ENCODE measurements around the gene A2M.

Gene A2M

DNA sequence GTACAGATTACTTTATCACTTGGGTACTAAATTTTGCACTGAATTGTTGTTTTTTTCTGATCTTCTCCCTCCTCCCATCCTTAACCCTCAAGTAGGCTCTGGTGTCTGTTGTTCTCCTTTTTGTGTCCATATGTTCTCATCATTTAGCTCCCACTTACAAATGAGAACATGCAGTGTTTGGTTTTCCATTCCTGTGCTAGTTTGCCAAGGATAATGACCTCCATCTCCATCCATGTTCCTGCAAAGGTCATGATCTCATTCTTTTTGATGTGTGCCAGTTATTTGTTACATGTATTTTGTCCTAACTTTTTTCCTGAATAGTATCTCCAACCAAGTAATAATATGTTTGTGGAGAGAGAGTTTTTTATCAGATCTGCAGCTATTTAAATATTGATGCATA is 44.2 kb downstream of the A2M start:
- no peak for FAIRE-seq

DNA sequence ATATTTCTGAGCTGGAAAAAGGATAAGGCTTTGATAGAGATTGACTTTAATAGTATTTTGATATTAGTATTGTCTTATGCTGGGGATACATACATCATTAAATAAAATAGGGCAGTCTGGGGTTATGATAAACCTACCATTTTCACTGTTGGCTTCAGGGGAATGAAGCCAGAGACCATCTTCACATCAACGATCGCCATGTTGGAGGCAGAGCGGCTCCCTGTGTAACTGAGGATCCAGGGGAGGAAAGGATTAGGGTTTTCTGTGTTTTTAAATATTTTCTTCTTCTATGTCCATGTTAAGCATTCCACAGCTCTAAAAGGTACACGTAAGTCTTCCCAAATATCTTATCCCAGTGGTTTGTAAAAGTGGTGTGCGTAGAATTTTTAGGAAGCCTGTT is 45.4 kb downstream of the A2M start:
- FAIRE-seq: no peak

DNA sequence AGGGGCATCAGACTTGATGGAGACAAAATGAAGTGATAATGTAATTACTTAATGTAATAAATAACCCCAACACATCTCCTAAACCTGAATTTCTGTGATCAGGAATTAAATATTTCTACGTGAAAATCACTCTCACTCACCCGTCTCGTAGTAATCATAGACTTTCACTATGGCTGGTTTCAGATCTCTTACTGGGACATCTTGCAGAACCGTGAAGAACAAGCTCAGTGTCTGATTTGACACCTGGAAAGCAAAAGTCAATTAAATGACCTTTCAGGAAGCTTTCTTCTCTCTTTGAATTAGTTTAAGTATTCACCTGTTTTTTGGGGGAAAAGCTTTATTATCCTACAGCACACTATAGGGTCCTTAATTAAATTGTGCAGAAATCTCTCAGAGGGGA is 47.1 kb downstream of the A2M start:
- FAIRE-seq: no peak

DNA sequence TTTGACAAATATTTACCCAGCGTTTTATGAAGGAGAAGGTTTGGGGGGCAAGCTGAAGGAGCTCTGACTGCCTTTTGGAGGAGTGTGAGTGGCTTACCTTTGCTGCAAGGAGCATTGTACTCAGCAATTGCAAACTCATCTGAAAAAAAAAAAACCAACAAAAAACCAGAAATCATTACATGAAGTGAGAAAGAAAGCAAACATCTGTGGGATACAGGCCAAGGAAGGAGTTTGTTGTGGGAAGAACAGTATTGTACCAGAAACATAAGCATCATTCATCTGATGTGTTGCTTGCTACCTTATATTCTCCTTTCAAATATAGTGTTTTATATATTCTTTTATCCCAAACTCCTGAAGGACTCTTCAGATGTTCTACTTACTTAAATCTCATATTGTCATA is 47.6 kb downstream of the A2M start:
- no peak for FAIRE-seq

DNA sequence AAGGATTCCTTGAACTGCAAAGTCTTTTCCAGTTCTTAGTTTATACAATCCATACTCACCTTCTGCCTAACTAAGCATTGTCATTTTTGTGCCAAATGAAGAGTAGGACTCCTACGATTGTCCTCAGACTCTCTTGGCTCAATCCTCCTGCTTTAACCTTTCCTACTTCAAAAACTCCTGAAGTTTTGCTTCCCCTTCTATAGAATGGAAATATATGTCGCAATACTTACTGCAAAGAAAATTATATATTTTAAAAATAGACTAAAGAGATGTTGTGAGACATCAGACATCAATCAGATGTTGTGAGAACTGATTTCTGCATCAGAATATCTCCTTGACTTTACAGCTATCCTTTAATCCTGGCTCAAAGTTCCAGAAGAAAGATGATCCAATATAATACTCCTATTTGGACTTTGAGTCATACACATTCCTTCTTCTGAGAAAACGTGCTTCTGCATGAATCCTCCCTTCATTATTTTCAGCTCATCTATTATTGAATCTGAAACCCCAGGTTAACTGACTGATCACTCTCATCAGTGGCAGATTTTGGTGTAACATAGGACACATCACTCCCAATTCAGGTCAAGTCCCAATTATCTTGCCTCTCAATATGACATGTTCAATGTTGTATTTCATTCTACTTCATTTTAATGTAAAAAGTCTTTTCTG is 48.8 kb downstream of the A2M start:
- no peak for FAIRE-seq

DNA sequence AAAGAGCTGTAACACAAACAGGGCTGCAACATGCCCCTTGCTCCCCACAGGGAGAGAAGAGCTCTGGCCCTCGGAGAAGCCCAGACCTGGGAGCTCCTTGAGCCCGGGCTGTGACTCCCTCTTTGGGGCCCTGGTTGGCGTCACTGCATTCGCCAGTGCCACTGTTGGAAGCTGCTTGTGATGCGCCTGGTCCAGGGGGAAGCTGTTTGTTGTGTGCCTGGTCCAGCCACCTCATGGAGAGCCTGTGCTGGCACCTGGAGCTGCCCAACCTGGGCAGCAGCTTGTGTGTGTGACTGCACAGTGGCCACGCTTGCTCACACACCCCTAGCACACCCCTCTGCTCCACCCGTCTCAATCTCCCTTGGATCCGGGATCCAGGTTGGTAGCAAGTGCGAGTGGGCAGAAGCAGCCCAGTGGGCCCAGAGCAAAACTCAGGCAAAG is 49.5 kb downstream of the A2M start:
- FAIRE-seq: no peak

DNA sequence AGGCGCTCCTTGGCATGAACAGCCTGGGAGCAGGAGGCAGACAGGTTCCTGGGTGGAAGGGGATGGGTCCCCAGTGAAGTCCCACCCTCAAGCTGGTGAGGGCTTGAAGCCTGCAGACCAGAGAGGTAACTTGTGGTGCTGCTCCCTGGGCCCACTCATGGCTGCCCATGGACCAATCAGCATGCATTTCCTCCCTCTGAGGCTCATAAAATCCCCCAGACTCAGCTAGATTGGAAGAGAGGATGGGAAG is 50.2 kb downstream of the A2M start:
- no peak for FAIRE-seq

DNA sequence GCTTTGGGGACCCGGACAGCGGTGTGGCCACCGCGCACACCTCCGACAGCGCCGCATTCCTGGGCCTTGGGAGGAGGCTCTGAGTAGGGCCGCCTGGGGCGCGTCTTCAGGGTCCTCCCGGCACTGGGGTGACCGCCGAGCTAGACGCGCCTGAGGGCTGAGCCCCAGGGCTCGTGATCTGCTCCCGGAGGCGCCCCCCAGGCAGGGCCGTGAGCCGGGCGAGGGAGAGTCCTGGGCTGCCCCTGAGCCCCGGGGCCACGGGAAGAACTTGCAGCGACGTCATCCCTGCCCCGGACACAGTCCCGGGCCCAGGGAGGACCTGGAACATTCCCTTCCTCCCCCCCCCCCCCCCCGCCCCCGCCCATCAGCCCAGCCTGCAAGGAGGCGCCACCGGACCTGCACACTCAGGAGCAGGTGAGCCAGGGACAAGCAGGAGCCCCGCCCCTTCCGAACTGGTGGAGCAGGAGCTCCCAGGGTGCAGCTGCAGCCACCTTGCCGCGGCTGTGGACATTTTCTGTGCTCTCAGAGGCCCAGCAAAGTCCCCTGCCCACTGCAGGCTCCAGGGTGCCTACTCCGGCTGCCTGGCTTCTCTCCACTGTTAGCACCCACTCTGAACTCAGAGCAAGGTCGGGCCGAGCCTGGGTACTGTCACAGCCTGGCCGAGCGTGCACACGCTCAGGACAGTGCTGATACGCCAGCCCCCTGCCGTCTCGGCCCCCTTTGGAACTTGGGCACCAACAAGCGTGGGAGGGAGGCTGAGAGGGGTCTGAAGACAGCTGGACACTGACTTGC is 50.7 kb downstream of the A2M start:
- FAIRE-seq: no peak

DNA sequence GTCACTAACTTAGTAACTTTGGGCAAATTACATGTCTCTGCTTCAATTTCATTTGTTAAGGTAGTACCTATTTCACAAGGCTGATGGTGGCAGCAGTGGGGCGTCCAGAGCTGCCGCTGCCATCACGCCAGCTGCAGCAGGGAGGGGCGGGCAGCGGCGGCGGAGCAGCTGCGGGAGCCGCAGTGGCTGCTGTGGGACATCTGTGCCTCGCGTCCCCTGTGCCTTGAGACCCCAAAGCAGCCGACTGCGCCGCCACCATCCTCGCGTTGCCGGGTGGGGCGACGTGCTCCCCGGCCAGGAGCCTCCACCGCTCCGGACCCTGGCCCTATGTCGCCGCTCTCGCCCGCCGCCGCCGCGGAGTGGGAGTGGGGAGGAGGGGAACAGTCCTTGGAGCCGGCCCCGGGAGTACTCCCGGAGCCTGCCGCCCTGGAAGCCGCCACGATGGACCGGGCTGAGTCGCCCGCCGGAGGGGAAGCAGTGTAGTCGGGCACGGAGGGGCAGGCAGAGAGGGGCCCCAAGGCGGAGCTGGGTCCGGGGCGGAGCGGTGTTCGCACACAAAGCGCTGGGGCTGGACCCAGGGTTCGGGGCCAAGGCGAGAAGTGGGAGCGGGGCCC is 51.4 kb downstream of the A2M start:
- peak; percentile 18 for FAIRE-seq

DNA sequence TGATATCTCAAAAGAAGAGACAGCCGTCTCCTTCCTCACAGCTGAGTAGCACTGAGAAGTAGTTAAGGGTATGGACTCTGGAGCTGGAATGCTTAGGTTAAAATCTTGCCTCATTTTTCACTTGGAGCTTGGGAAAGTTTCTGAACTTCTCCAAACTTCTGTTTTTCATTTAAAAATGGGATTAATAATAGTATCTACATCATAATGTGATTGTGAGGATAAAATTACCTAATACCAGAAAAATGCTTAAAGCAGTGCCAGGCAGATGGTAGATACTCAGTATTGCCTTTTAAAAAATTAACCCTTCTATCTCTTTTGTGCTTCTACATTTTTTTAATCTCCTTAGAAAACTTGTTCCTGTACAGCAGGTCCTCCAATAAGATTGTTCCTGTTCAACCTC is 63.1 kb downstream of the A2M start:
- FAIRE-seq: no peak

DNA sequence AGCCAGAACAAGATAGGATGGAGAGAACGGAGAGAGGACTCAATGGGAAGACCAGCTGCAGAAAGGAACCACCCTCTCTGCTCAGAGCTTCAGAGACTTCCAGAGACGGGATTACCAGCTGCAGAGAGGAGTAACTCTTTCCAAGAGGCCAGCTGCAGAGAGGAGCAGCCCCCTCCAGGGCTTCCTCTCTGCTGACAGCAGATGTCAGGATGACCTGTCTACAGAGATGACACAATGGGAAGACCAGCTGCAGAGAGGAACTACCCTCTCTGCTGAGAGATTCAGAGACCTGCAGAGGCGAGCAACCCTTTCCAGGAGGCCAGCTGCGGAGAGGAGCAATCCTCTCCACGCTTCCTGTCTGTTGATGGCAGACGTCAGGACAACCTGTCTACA is 64.6 kb downstream of the A2M start:
- no peak for FAIRE-seq

DNA sequence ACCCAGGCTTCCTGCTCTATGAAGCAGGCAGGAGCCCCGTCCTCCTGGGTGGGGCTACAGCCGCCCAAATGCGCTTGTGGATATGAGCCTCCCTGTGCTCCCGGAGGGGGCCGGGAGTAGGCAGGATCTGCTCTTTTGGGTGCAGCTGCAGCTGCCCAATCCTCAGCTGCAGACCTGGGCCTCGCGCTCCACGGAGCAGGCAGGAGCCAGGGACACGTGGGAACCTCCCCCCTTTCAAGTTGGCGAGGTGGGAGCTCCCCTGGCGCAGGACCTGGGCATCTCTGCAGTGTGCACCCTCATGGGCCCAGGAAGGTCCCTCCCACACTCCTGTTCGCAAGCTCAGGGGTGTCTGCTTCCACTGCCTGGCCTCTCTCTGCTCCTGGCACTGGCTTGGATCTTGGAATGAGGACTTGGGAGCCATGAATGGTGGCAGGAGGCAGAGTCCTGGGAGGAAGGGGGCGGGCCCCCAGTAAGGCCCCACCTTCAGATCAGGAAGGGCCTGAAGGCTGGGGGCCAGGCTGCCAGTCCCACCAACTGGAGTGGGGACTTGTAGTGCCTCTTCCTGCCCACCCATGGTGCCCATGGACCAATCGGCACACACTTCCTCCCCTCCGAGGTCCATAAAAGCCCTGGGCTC is 65.1 kb downstream of the A2M start:
- no peak for FAIRE-seq

DNA sequence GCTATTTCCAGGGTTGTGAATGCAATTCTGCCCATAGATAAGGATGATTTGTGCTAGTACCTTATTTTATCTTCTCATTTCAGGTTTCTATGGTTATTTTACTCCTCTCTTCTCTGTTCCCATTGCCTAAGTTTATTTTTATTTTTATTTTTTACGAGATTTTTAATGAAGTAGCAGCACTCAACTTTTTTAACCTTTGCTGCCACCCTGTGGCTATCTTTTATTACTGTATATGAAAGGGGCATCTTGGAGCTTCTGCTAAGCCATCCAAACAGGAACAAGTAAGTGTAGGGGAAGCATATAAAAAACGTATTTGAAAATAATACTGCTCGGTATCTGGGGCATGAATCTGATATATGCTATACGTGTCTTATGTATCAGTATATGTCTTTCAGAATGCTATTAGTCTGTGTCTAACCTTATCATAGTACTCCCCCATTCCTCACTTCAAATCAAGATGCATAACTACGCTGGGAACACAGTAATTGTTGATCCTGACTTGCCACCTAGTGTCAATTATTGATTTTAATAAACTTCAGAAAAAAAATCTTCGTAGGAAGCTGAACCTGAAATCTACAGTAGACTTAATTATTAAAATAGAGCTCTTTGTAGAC is 66.1 kb downstream of the A2M start:
- peak; percentile 92 for FAIRE-seq

DNA sequence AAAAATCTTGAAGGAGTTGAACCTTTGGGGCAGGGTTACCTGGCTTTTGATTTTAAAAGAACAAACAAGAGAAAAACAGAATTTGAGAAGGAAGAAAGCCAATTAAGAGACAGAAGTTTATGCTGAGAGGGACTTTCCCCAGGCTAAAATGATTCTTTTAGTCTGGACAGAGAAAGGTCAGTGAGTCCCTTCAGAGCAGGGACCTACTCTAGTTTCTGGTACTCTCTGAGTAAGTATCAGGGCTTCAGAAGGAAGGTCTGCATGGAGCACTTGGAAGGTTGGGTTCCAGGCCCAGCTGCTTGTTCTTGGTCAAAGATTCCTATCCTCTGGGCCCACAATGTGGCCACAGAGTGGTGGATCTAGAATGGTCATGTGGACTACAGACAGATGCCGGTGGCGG is 66.8 kb downstream of the A2M start:
- FAIRE-seq: no peak

DNA sequence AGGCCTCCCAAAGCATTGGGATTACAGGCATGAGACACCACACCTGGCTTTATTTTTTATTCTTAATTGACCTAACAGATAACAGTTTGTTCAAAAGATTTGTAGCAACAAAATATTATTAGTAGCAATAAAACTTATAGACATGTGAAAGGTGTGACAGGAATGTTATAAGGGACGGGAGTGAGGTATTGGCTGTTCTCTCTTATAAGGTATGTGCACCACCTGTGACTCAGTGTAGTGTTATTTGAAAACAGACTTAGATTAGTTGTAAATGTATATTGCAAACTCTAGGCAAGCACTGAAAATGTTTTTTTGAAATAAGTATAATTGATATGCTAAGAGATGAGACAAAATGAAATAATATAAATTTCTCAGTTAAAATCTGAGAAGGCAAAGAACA is 68.6 kb downstream of the A2M start:
- FAIRE-seq: no peak

DNA sequence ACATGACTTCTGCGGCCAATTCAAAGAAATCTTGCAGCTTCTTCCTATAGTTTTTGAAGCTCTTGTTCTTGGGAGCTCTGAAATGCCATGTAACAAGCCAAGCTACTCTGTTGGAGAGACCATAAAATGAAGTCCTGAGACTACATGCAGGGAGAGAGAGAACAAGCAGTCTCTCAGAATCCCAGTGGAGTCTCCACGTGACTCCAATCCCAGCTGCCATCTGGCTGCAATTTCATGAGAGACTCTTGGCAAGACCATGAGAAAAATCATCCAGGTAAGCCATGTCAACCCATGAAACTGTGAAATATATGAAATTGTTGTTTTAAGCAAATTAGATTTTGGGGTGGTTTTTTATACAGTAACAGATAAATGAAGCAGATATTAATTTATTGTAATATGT is 72.0 kb downstream of the A2M start:
- no peak for FAIRE-seq

DNA sequence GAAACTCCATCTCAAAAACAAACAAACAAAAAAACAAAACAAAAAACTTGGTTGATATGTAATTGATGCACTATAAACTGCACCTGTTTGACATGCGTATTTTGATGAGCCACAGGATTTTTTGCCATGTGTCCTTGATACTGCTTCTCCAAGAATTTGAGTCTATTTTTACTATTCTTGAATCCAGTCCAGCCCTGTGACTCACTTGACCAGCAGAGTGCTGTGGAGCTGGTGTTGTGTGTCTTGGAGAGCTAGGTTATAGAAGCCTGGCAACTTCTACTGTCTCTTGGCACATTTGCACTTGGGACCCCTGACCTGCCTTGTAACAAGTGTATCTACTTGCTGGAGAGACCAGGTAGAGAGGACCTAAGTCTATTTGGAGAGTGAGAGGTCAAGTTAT is 74.4 kb downstream of the A2M start:
- no peak for FAIRE-seq

DNA sequence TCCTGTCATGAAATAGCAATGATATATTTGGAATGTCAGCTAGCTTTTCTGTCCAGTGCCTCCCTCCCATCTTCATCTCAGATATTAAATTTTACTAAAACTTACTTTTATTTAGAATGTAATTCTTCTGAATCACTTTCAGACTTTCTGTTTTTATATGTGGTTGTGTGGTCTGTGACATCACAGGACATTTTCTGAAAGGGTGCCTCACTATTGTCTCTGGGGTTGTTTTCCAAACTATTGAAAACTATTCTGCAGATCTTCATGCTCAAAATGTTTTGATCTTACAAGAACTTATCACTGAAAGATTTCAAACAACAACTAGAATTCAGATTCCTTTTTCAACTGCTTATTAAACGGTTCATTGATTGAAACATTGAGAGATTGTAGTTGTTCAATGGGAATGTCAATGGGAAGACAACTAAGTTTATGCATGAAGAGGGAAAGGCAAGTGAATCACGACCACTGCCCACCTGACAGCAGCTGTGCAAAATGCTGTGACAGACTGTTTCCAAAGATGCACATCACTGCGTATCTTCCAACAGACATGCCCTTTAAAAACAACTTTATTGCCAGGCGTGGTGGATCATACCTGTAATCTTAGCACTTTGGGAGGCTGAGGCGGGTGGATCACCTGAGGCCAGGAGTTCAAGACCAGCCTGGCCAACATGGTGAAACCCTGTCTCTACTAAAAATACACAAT is 75.1 kb downstream of the A2M start:
- FAIRE-seq: no peak

DNA sequence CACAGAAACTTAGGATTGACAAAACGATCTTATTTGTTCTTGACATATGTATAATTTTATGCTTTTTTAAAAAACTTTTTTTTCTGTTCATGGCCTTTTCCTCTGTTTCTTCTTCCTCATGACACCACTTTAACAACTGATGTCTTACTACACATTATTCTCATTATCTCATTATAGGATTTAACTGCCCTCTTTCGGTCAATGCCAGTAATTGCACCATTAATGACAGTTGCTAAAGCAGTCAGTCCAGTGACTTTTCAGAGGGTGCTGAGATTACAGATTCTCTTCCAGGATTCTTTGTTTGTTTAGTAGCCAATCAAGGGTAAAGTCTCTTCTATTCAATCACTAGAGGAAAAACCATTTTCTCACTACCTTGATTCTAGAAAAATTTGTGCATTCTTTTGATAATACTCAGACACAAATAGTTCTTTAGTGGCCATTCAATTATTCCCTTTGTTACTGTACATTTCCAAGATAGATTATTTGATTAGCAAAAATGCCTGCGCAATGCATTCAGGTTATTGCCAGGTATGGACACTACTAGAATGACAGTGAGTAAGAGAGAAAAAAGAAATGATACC is 76.2 kb downstream of the A2M start:
- FAIRE-seq: peak; percentile 98

DNA sequence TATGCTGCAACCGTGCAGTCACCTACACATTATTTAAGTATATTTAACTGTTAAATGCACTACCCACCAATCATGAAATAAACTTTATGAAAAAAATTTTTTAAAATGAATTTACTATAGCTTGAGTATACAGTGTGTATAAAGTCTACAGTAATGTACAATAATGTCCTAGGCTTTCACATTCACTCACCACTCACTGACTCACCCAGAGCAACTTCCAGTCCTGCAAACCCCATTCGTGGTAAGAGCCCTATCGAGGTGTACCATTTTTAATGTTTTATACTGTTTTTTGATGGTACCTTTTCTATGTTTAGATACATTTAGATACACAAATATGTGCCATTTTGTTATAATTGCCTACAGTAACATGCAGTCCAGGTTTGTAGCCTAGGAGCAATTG is 78.3 kb downstream of the A2M start:
- no peak for FAIRE-seq

DNA sequence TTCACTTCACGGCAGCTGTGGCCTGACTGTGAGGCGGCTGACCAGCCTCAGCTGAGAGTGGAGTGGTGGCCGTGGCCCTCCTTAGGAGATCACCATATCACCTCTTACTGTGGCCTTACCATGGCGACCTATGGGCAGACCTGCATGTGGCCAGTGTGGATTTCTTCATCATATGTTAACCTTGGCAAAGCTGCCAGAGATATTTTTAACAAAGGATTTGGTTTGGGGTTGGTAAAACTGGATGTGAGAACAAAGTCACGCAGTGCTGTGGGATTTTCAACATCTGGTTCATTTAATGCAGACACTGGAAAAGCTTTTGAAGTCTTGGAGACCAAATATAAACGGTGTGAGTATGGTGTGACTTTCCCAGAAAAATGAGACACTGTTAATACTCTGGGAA is 79.5 kb downstream of the A2M start:
- FAIRE-seq: no peak

DNA sequence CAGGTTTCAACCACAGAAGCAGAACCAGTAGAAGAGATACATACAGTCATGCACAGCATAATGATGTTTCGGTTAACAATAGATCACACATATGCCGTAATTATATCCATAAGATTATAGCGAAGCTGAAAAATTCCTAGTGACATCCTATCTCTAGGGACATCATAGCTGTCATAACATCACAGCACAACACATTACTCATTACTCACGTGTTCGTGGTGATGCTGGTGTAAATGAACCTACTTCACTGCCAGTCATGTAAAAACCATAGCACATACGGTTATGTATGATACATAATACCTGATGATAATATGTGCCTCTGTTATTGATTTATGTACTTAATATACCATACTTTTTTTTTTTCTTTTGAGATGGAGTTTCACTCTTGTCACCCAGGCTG is 81.6 kb downstream of the A2M start:
- FAIRE-seq: no peak
